HepG2 (cell line): ENCODE data around the gene PELO. TPM values are rescaled to one million over a fixed set of nuclear protein-coding genes. Genes with fewer than 3 reads are reported as not detected.

Experiments
- ATAC-seq: fragments of 200-7000 bp; cut with Tn5 transposase; 3 replicates; pipeline ENCODE4 v1.9.1; 2020; ENCODE audit warnings: mild to moderate bottlenecking, moderate library complexity
- BruUV-seq: library from RNA; stranded (reverse); fragments of 400-500 nt; replicated peaks from 2 replicates; lab custom pipeline; 2021; lab: Mats Ljungman, UMichigan
- CTCF ChIA-PET: fragments of 300-600 bp; formaldehyde crosslinking; extraction: SDS; loops from one replicate; lab custom pipeline; 2021; ENCODE audit warnings: low total read pairs, inconsistent platforms, low intra/inter-chr PET ratio; lab: Yijun Ruan, JAX
- POLR2A ChIA-PET: fragments of 350-600 bp; sonication (Branson Sonifier 250); formaldehyde crosslinking; loops from one replicate; lab custom pipeline; 2020; ENCODE audit warnings: antibody characterized with exemption, inconsistent platforms; lab: Yijun Ruan, JAX
- DNase-seq: peaks from one replicate; pipeline ENCODE4 v3.0.0-alpha.2; 2015; ENCODE audit warnings: low spot score
- FAIRE-seq: peaks from 3 replicates; lab custom pipeline; 2011; peaks lifted over from hg19 to GRCh38; lab: Jason Lieb, UNC
- H2AFZ ChIP-seq: one replicate; pipeline ENCODE4 v1.6.1; 2011; ENCODE audit warnings: low read length, inconsistent platforms
- H3K27ac ChIP-seq: fragments of 300-600 bp; 3 replicates; pipeline ENCODE4 v1.8.0; 2011; ENCODE audit warnings: mixed run types, mild to moderate bottlenecking, mixed read lengths, low read length, inconsistent platforms; ENCODE audit not compliant: insufficient read depth; ENCODE audit errors: extremely low read length
- H3K27me3 ChIP-seq, 2 experiments: fragments of 200-600 bp in 1 of 2; 2 replicates in 1 of 2; 3 replicates in 1 of 2; pipeline versions ENCODE4 v1.6.0 to v1.8.0; 2011; ENCODE audit warnings: low read length in 2 of 2, mild to moderate bottlenecking in 2 of 2, moderate library complexity in 2 of 2, inconsistent platforms in 1 of 2; ENCODE audit not compliant: insufficient read depth in 2 of 2, control insufficient read depth in 1 of 2
- H3K36me3 ChIP-seq, 2 experiments: fragments of 200-600 bp in 1 of 2; replicated peaks in 1 of 2; 2 replicates in 1 of 2; 3 replicates in 1 of 2; pipeline versions ENCODE4 v1.5.1 to v1.8.0; 2011; ENCODE audit warnings: low read length in 2 of 2, inconsistent platforms in 1 of 2; ENCODE audit not compliant: insufficient read depth in 2 of 2, control insufficient read depth in 1 of 2
- H3K4me1 ChIP-seq: 2 replicates; pipeline ENCODE4 v1.5.1; 2012; ENCODE audit warnings: low read length, inconsistent platforms; ENCODE audit not compliant: insufficient read depth
- H3K4me2 ChIP-seq: 2 replicates; pipeline ENCODE4 v1.6.0; 2011; ENCODE audit warnings: low read depth, low read length, inconsistent platforms
- H3K4me3 ChIP-seq, 3 experiments: fragments of 200-600 bp in 1 of 3; sonication (generic), shearing (Covaris generic) in 1 of 3; replicated peaks in 1 of 3; 2 replicates each; pipeline ENCODE4 v1.5.1; 2011 to 2016; ENCODE audit warnings: low read length in 3 of 3, inconsistent platforms in 2 of 3, low read depth in 2 of 3, mild to moderate bottlenecking in 2 of 3, control low read depth in 1 of 3, mixed read lengths in 1 of 3; ENCODE audit not compliant: insufficient read depth in 1 of 3
- H3K79me2 ChIP-seq: one replicate; pipeline ENCODE4 v1.6.1; 2011; ENCODE audit warnings: low read length, inconsistent platforms; ENCODE audit not compliant: insufficient read depth
- H3K9ac ChIP-seq: 2 replicates; pipeline ENCODE4 v1.6.0; 2011; ENCODE audit warnings: mild to moderate bottlenecking, low read depth, low read length, inconsistent platforms; ENCODE audit not compliant: insufficient read depth
- H3K9me3 ChIP-seq: 2 replicates; pipeline ENCODE4 v1.5.1; 2012; ENCODE audit warnings: mild to moderate bottlenecking, low read length
- H4K20me1 ChIP-seq: 2 replicates; pipeline ENCODE4 v1.6.0; 2011; ENCODE audit warnings: inconsistent platforms, mild to moderate bottlenecking, low read length, moderate library complexity; ENCODE audit not compliant: insufficient read depth
- KLF11 ChIP-seq: IDR thresholded peaks from 2 replicates; pipeline ENCODE4 v1.6.1; 2016; ENCODE audit warnings: missing compliant biosample characterization
- MED8 ChIP-seq: sonication (generic); formaldehyde crosslinking; IDR thresholded peaks from 2 replicates; pipeline ENCODE4 v1.8.1; 2023; ENCODE audit warnings: mild to moderate bottlenecking, missing genetic modification reagents; ENCODE audit not compliant: insufficient replicate concordance
- RARA ChIP-seq: IDR thresholded peaks from 2 replicates; pipeline ENCODE4 v1.6.1; 2016; ENCODE audit warnings: missing genetic modification reagents, missing compliant biosample characterization
- RFXAP ChIP-seq: sonication (generic); formaldehyde crosslinking; IDR thresholded peaks from 2 replicates; pipeline ENCODE4 v1.4.0; 2020; ENCODE audit warnings: missing genetic modification reagents, borderline replicate concordance
- SIN3A ChIP-seq: IDR thresholded peaks from 2 replicates; pipeline ENCODE4 v1.6.1; 2011; ENCODE audit warnings: low read depth, mild to moderate bottlenecking, control low read depth, low read length, borderline replicate concordance
- SKI ChIP-seq: fragments of 450-650 bp; IDR thresholded peaks from one replicate; pipeline ENCODE4 v1.6.1; 2018; ENCODE audit warnings: mild to moderate bottlenecking; ENCODE audit not compliant: partially characterized antibody
- SOX6 ChIP-seq, 2 experiments: fragments of 450-650 bp in 1 of 2; sonication (generic) in 1 of 2; formaldehyde crosslinking in 1 of 2; IDR thresholded peaks; 2 replicates each; pipeline versions ENCODE4 v1.4.0 to v1.6.1; 2017 to 2020; ENCODE audit warnings: antibody characterized with exemption in 1 of 2, mild to moderate bottlenecking in 1 of 2, missing genetic modification reagents in 1 of 2
- TIGD3 ChIP-seq: sonication (generic); formaldehyde crosslinking; IDR thresholded peaks from 2 replicates; pipeline ENCODE4 v1.5.1; 2020; ENCODE audit warnings: mild to moderate bottlenecking, missing genetic modification reagents, borderline replicate concordance
- WIZ ChIP-seq: sonication (generic); formaldehyde crosslinking; IDR thresholded peaks from 2 replicates; pipeline ENCODE4 v1.5.1; 2020; ENCODE audit warnings: mild to moderate bottlenecking, missing genetic modification reagents
- ZFP37 ChIP-seq: sonication (generic); formaldehyde crosslinking; IDR thresholded peaks from 2 replicates; pipeline ENCODE4 v1.4.0; 2020; ENCODE audit warnings: missing genetic modification reagents, borderline replicate concordance
- ZMYM3 ChIP-seq: sonication (generic); formaldehyde crosslinking; IDR thresholded peaks from 2 replicates; pipeline ENCODE4 v1.5.1; 2020; ENCODE audit warnings: mild to moderate bottlenecking, missing genetic modification reagents
- ZNF10 ChIP-seq: sonication (generic); formaldehyde crosslinking; IDR thresholded peaks from 2 replicates; pipeline ENCODE4 v1.4.0; 2020; ENCODE audit warnings: mild to moderate bottlenecking, low read depth, missing genetic modification reagents, borderline replicate concordance
- ZNF234 ChIP-seq: sonication (generic); formaldehyde crosslinking; conservative IDR thresholded peaks from 2 replicates; pipeline ENCODE4 v1.5.1; 2020; ENCODE audit warnings: mild to moderate bottlenecking, missing genetic modification reagents
- ZNF274 ChIP-seq: sonication (generic); formaldehyde crosslinking; IDR thresholded peaks from 2 replicates; pipeline ENCODE4 v1.5.1; 2020; ENCODE audit warnings: mild to moderate bottlenecking, missing genetic modification reagents
- ZNF33B ChIP-seq: sonication (generic); formaldehyde crosslinking; IDR thresholded peaks from 2 replicates; pipeline ENCODE4 v1.5.1; 2020; ENCODE audit warnings: mild to moderate bottlenecking, missing genetic modification reagents
- ZNF343 ChIP-seq: sonication (generic); formaldehyde crosslinking; IDR thresholded peaks from 2 replicates; pipeline ENCODE4 v1.4.0; 2020; ENCODE audit warnings: mild to moderate bottlenecking, missing genetic modification reagents
- ZNF431 ChIP-seq: sonication (generic); formaldehyde crosslinking; IDR thresholded peaks from 2 replicates; pipeline ENCODE4 v1.9.0; 2022; ENCODE audit warnings: missing genetic modification reagents, low read depth, mild to moderate bottlenecking, borderline replicate concordance
- ZNF501 ChIP-seq: sonication (generic); formaldehyde crosslinking; IDR thresholded peaks from 2 replicates; pipeline ENCODE4 v1.5.1; 2020; ENCODE audit warnings: mild to moderate bottlenecking, moderate library complexity, missing genetic modification reagents
- ZNF530 ChIP-seq: sonication (generic); formaldehyde crosslinking; IDR thresholded peaks from 2 replicates; pipeline ENCODE4 v1.5.0; 2020; ENCODE audit warnings: low read depth, mild to moderate bottlenecking, missing genetic modification reagents
- ZNF556 ChIP-seq: sonication (generic); formaldehyde crosslinking; IDR thresholded peaks from 2 replicates; pipeline ENCODE4 v1.4.0; 2020; ENCODE audit warnings: mild to moderate bottlenecking, missing genetic modification reagents, borderline replicate concordance
- ZNF570 ChIP-seq: sonication (generic); formaldehyde crosslinking; IDR thresholded peaks from 2 replicates; pipeline ENCODE4 v1.4.0; 2020; ENCODE audit warnings: mild to moderate bottlenecking, missing genetic modification reagents, borderline replicate concordance
- ZNF580 ChIP-seq: IDR thresholded peaks from 2 replicates; pipeline ENCODE4 v1.6.1; 2016; ENCODE audit warnings: low read depth, borderline replicate concordance
- ZNF614 ChIP-seq: IDR thresholded peaks from 2 replicates; pipeline ENCODE4 v1.6.1; 2018; ENCODE audit warnings: missing biosample characterization, missing genetic modification reagents, inconsistent platforms, borderline replicate concordance
- ZNF761 ChIP-seq: sonication (generic); formaldehyde crosslinking; conservative IDR thresholded peaks from 2 replicates; pipeline ENCODE4 v1.4.0; 2020; ENCODE audit warnings: mild to moderate bottlenecking, missing genetic modification reagents
- ZNF792 ChIP-seq: IDR thresholded peaks from 2 replicates; pipeline ENCODE4 v1.6.1; 2016
- ZSCAN12 ChIP-seq: sonication (generic); formaldehyde crosslinking; IDR thresholded peaks from 2 replicates; pipeline ENCODE4 v1.9.0; 2021; ENCODE audit warnings: mild to moderate bottlenecking, missing genetic modification reagents
- WGBS: methylation state at CpG from one replicate; pipeline ENCODE4 v1.1.6; 2017; ENCODE audit warnings: low lambda C conversion rate; 5-methylcytosine and 5-hydroxymethylcytosine counted together
- in situ Hi-C: cut with HindIII; loops from 2 replicates; pipeline ENCODE4 v1.10.0; 2017; ENCODE audit warnings: low pct_unique_long_range_greater_than_20kb; ENCODE audit not compliant: extremely low pct_ligation_motif_present
- intact Hi-C: fragments of 100-400 bp; cut with micrococcal nuclease; formaldehyde crosslinking; loops from one replicate; pipeline ENCODE4 v1.10.0; 2022; ENCODE audit not compliant: unreplicated experiment
- polyA plus RNA-seq, 8 experiments: library from polyadenylated mRNA; depleted of rRNA in 3 of 8; stranded (reverse) in 7 of 8; unstranded in 1 of 8; fragments of >200 nt; fragmentation: Illumina TruSeq in 4 of 8; extraction: Trizol in 4 of 8; gene quantifications; 2 replicates each; pipeline versions ENCODE4 v1.2.1 to v1.2.3, GENCODE V29; 2011 to 2016; ENCODE audit warnings: low read depth in 4 of 8, missing spikeins in 1 of 8, mixed read lengths in 1 of 8; ENCODE audit not compliant: insufficient read depth in 1 of 8
- total RNA-seq, 5 experiments: library from RNA; depleted of rRNA; stranded (reverse); fragments of >200 nt; fragmentation: Illumina TruSeq; extraction: Trizol; gene quantifications; 2 replicates each; pipeline ENCODE4 v1.2.3, GENCODE V29; 2016; ENCODE audit warnings: low read depth in 1 of 5

Gene PELO
- total and polyA plus RNA-seq, 2 of the 13 experiments (the other 11 are each of a cell fraction or from before 2014, with no cell fraction given), result 19.0 to 23.9 TPM

- H4K20me1 ChIP-seq, result peaks cover 37% of the 10 kb centered on the region
- in situ Hi-C loops, result no loop called here
- peak; percentile 51 for ATAC-seq
- H3K27me3 ChIP-seq, result no peaks in the 10 kb centered on the region; a peak in 1 of 5 replicates
- H3K27ac ChIP-seq, result peak overlapping the region; percentile 88
- 2% methylated on average over 17 of the region's 19 CpGs for WGBS
- POLR2A ChIA-PET, result interaction anchor here (0.8 to 3.9 kb wide), 9 partner anchors 9 to 310 kb away, joined by 3 to 79 read pairs (median 3); partner anchors contain the start of genes ITGA1, MOCS2 and PELO
- H3K9ac ChIP-seq, result peak overlapping the region; percentile 86
- intact Hi-C loops, result no loop called here
- peak; percentile 4 for FAIRE-seq
- peak; percentile 72 for DNase-seq
- no peak overlapping the region for H2AFZ ChIP-seq
- H3K79me2 ChIP-seq, result peaks cover 95% of the 10 kb centered on the region
- no peaks in the 10 kb centered on the region for H3K9me3 ChIP-seq
- peak overlapping the region; percentile 94 for H3K4me2 ChIP-seq
- CTCF ChIA-PET, result no interaction called here
- peaks cover 0 to 9% of the 10 kb centered on the region in 2 experiments; a peak in 2 of 5 replicates for H3K36me3 ChIP-seq
- peak overlapping the region; percentile 66 to 86 (median 70) for H3K4me3 ChIP-seq
- peaks cover 81% of the 10 kb centered on the region for H3K4me1 ChIP-seq
- TSS peak; percentile 88 for BruUV-seq
- TF ChIP-seq ZNF274 (CRISPR knock-in tag) (no peak), TIGD3 (CRISPR knock-in tag) (no peak), ZNF556 (CRISPR knock-in tag) (0 out of 2 replicates have a peak, but pooled peaks have one; percentile 22), SOX6 (IDR thresholded peaks at IDR 0.05) (no peak), SOX6 (CRISPR knock-in tag; IDR thresholded peaks at IDR 0.05) (no peak), ZNF614 (no peak), MED8 (CRISPR knock-in tag) (no peak), ZNF234 (CRISPR knock-in tag) (no peak), RARA (CRISPR knock-in tag) (no peak), KLF11 (no peak), ZFP37 (CRISPR knock-in tag) (no peak), ZNF570 (CRISPR knock-in tag) (no peak), WIZ (CRISPR knock-in tag) (no peak), ZNF501 (no peak), ZNF431 (0 out of 2 replicates have a peak, but pooled peaks have one; percentile 12), ZNF580 (CRISPR knock-in tag) (no peak), ZNF33B (CRISPR knock-in tag) (no peak; the same call in 1 of the 2 replicates), ZNF761 (CRISPR knock-in tag) (no peak), ZNF792 (CRISPR knock-in tag) (no peak), ZNF343 (CRISPR knock-in tag) (0 out of 2 replicates have a peak, but pooled peaks have one; percentile 51), SIN3A (no peak), SKI (no peak), ZMYM3 (no peak), ZNF10 (CRISPR knock-in tag) (no peak), ZSCAN12 (CRISPR knock-in tag) (no peak), ZNF530 (CRISPR knock-in tag) (no peak), RFXAP (CRISPR knock-in tag) (no peak)
Observed at GRCh38 chr5:52799358-52799982, 11.8 kb downstream of the PELO start.
